NCI-H526 (cell line): ENCODE results near the gene DOK5.

Experiments used
- DNase-seq, 2 experiments: peaks; one replicate each; lab custom pipeline; 2025; lab: John Stamatoyannopoulos, UW

Gene DOK5

GRCh38 chr20:54645445-54646155 lies 170.2 kb downstream of the DOK5 start:
- peak in 1 of 2 experiments; percentile 16 for DNase-seq

GRCh38 chr20:54646156-54646517 lies 170.7 kb downstream of the DOK5 start:
- DNase-seq = no peak

- DNase-seq = no peak
These were observed 173.2 kb downstream of the DOK5 start for GRCh38 chr20:54648421-54649142.

- peak; percentile 81 to 94 for DNase-seq
These were observed 174.1 kb downstream of the DOK5 start for GRCh38 chr20:54649511-54649962.

- peak; percentile 15 to 57 for DNase-seq
These were observed 174.8 kb downstream of the DOK5 start for GRCh38 chr20:54650052-54650719.

GRCh38 chr20:54651252-54651651 lies 175.9 kb downstream of the DOK5 start:
- DNase-seq = no peak

- DNase-seq = no peak
These were observed 179.1 kb downstream of the DOK5 start for GRCh38 chr20:54654450-54654849.

GRCh38 chr20:54657268-54657826 lies 182.0 kb downstream of the DOK5 start:
- DNase-seq = no peak

- peak in 1 of 2 experiments; percentile 9 for DNase-seq
These were observed 183.1 kb downstream of the DOK5 start for GRCh38 chr20:54658525-54658924.

GRCh38 chr20:54661265-54661664 lies 185.9 kb downstream of the DOK5 start:
- peak in 1 of 2 experiments; percentile 32 for DNase-seq

GRCh38 chr20:54661880-54662465 lies 186.6 kb downstream of the DOK5 start:
- DNase-seq = peak; percentile 92

GRCh38 chr20:54665812-54666211 lies 190.4 kb downstream of the DOK5 start:
- DNase-seq = no peak

- peak; percentile 15 to 77 for DNase-seq
These were observed 193.1 kb downstream of the DOK5 start for GRCh38 chr20:54668271-54669039.

GRCh38 chr20:54669040-54669363 lies 193.6 kb downstream of the DOK5 start:
- DNase-seq = no peak

GRCh38 chr20:54678253-54678652 lies 202.9 kb downstream of the DOK5 start:
- peak in 1 of 2 experiments; percentile 41 for DNase-seq

- DNase-seq = no peak
These were observed 205.0 kb downstream of the DOK5 start for GRCh38 chr20:54680439-54680838.

GRCh38 chr20:54680872-54681619 lies 205.7 kb downstream of the DOK5 start:
- peak; percentile 16 to 60 for DNase-seq

GRCh38 chr20:54681869-54682268 lies 206.5 kb downstream of the DOK5 start:
- DNase-seq = no peak

- DNase-seq = no peak
These were observed 213.1 kb downstream of the DOK5 start for GRCh38 chr20:54688476-54688875.

GRCh38 chr20:54690323-54690722 lies 214.9 kb downstream of the DOK5 start:
- no peak for DNase-seq

GRCh38 chr20:54691327-54691726 lies 215.9 kb downstream of the DOK5 start:
- DNase-seq = no peak
